ENCODE results near the gene CCER1.

- TF ChIP-seq, protein P1, sequence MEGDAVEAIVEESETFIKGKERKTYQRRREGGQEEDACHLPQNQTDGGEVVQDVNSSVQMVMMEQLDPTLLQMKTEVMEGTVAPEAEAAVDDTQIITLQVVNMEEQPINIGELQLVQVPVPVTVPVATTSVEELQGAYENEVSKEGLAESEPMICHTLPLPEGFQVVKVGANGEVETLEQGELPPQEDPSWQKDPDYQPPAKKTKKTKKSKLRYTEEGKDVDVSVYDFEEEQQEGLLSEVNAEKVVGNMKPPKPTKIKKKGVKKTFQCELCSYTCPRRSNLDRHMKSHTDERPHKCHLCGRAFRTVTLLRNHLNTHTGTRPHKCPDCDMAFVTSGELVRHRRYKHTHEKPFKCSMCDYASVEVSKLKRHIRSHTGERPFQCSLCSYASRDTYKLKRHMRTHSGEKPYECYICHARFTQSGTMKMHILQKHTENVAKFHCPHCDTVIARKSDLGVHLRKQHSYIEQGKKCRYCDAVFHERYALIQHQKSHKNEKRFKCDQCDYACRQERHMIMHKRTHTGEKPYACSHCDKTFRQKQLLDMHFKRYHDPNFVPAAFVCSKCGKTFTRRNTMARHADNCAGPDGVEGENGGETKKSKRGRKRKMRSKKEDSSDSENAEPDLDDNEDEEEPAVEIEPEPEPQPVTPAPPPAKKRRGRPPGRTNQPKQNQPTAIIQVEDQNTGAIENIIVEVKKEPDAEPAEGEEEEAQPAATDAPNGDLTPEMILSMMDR (IDR thresholded peaks at IDR 0.05), result no peak
- TF ChIP-seq NPAS2 (CRISPR knock-in tag; IDR thresholded peaks at IDR 0.05; ENCODE audit: borderline replicate concordance) (no peak), EP300 (IDR thresholded peaks at IDR 0.05) (no peak), EHF (CRISPR knock-in tag; IDR thresholded peaks at IDR 0.05) (no peak), RARB (CRISPR knock-in tag; IDR thresholded peaks at IDR 0.05) (no peak), EHMT2 (IDR thresholded peaks at IDR 0.05; ENCODE audit: low read depth) (no peak), MYC (IDR thresholded peaks at IDR 0.05; ENCODE audit: borderline replicate concordance, low read length) (no peak), RFX5 (IDR thresholded peaks at IDR 0.05) (no peak)
Observed at GRCh38 chr12:90938451-90938850, 16.5 kb downstream of the CCER1 start.
